Measurements from ENCODE around the gene TOP3B. TPM values are rescaled to one million over a fixed set of nuclear protein-coding genes. Genes with fewer than 3 reads are reported as not detected.

Gene TOP3B
- total RNA-seq, 1 donor from 2014 or later: 26.4 TPM

- peaks cover 89 to 98% of the 10 kb centered on the region in 2 donors for H3K36me3 ChIP-seq
- H3K27me3 ChIP-seq: no peaks in the 10 kb centered on the region
- intact Hi-C loops (cut with DNase I): no loop called here
These were observed 15.7 kb downstream of the TOP3B start for GRCh38 chr22:21966643-21967516.

GRCh38 chr22:21965762-21966288 is 16.8 kb downstream of the TOP3B start:
- Histone ChIP-seq H3K9me3 (no peaks in the 10 kb centered on the region), H3K4me3 (no peak overlapping the region), H3K4me1 (no peaks in the 10 kb centered on the region), H3K36me3 (peaks cover 89 to 97% of the 10 kb centered on the region in 2 donors), H3K27ac (no peak overlapping the region), H3K27me3 (no peaks in the 10 kb centered on the region)
- DNase-seq (ENCODE audit: low spot score in 2 of 2): no peak
- intact Hi-C loops (cut with DNase I): no loop called here
- TF ChIP-seq, protein P1, sequence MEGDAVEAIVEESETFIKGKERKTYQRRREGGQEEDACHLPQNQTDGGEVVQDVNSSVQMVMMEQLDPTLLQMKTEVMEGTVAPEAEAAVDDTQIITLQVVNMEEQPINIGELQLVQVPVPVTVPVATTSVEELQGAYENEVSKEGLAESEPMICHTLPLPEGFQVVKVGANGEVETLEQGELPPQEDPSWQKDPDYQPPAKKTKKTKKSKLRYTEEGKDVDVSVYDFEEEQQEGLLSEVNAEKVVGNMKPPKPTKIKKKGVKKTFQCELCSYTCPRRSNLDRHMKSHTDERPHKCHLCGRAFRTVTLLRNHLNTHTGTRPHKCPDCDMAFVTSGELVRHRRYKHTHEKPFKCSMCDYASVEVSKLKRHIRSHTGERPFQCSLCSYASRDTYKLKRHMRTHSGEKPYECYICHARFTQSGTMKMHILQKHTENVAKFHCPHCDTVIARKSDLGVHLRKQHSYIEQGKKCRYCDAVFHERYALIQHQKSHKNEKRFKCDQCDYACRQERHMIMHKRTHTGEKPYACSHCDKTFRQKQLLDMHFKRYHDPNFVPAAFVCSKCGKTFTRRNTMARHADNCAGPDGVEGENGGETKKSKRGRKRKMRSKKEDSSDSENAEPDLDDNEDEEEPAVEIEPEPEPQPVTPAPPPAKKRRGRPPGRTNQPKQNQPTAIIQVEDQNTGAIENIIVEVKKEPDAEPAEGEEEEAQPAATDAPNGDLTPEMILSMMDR (IDR thresholded peaks at IDR 0.05): no peak

More at GRCh38 chr22:21966643-21967516, 15.7 kb downstream of the TOP3B start:
- Histone ChIP-seq H3K27ac (no peak overlapping the region), H3K4me1 (no peaks in the 10 kb centered on the region), H3K4me3 (no peak overlapping the region), H3K9me3 (no peaks in the 10 kb centered on the region)
- TF ChIP-seq, protein P1 (IDR thresholded peaks at IDR 0.05): no peak
- no peak for DNase-seq (ENCODE audit: low spot score in 2 of 2)

DNA sequence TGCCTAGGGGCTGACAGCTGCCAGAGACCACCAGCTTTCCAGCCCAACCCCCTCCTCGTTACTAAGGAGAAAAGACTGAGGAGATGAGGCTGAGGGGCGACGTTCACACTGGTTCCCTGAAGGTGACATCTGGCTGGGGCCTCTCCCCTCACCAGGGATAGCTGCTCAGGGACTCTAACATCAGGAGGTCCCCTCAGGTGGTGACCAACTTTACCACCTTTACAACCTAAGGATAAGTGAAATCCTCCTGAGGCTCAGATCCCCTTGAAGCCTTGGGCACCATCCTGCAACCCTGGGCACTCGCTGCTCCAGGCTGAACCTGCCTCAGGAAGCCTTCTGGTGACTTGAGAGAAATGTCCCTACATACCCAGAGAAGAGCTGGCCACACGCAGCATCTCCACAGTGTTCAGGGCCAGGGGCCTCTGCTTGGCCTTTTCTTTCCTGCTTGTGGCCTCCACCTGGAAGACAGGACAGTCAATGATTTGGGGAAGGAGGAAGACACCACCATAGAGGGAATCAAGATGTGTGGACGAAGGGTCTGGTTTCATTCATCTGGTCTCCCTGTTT is 17.6 kb downstream of the TOP3B start:
- H3K27me3 ChIP-seq: no peaks in the 10 kb centered on the region
- H3K4me3 ChIP-seq: no peak overlapping the region
- no peak overlapping the region for H3K27ac ChIP-seq
- TF ChIP-seq, protein P1 (IDR thresholded peaks at IDR 0.05): no peak
- intact Hi-C loops (cut with DNase I): no loop called here
- H3K4me1 ChIP-seq: no peaks in the 10 kb centered on the region
- DNase-seq (ENCODE audit: low spot score in 2 of 2): no peak
- H3K36me3 ChIP-seq: peaks cover 85 to 92% of the 10 kb centered on the region in 2 donors
- H3K9me3 ChIP-seq: no peaks in the 10 kb centered on the region

DNA sequence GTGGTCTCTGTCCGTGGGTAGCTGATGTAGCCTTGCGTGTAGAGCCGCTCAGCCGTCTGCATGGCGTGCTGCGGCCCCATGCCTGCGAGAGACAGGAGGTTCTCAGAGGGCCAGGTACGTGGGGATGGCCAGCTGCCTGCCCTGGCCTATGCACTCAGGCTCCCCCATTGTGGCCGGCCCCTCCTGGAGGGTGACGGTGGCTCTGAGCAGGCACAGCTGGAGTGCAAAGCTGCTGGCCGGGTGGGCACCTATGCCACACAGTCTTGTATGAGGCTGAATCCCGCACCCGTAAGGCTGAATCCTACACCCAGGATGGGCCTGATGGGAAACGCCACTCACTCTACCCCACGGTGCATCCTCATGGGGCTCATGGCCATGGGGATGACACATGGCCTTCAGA is 18.4 kb downstream of the TOP3B start:
- Histone ChIP-seq H3K4me1 (no peaks in the 10 kb centered on the region), H3K36me3 (peaks cover 85 to 94% of the 10 kb centered on the region in 2 donors), H3K27ac (no peak overlapping the region), H3K9me3 (no peaks in the 10 kb centered on the region), H3K4me3 (no peak overlapping the region), H3K27me3 (no peaks in the 10 kb centered on the region)
- DNase-seq (ENCODE audit: low spot score in 2 of 2): no peak
- TF ChIP-seq, protein P1 (IDR thresholded peaks at IDR 0.05): no peak
- intact Hi-C loops (cut with DNase I): no loop called here

- TF ChIP-seq, protein P1 (IDR thresholded peaks at IDR 0.05): no peak
- Histone ChIP-seq H3K4me3 (no peak overlapping the region), H3K36me3 (peaks cover 87 to 95% of the 10 kb centered on the region in 2 donors), H3K27ac (no peak overlapping the region), H3K9me3 (no peaks in the 10 kb centered on the region), H3K4me1 (no peaks in the 10 kb centered on the region), H3K27me3 (no peaks in the 10 kb centered on the region)
- intact Hi-C loops (cut with DNase I): no loop called here
- no peak for DNase-seq (ENCODE audit: low spot score in 2 of 2)
These were observed 18.8 kb downstream of the TOP3B start for GRCh38 chr22:21963790-21964211.

Data from ascending aorta (tissue), 2 donors.